ENCODE data around the gene PSMD9. TPM values are rescaled to one million over a fixed set of nuclear protein-coding genes. Genes with fewer than 3 reads are reported as not detected.
"Not testable (repeated sequence)": the region's sequence is repeated elsewhere in the genome, so short reads cannot be mapped to it uniquely, and the experiment has no call there.

Gene PSMD9
- polyA plus RNA-seq, 1 experiment: 130 TPM

DNA sequence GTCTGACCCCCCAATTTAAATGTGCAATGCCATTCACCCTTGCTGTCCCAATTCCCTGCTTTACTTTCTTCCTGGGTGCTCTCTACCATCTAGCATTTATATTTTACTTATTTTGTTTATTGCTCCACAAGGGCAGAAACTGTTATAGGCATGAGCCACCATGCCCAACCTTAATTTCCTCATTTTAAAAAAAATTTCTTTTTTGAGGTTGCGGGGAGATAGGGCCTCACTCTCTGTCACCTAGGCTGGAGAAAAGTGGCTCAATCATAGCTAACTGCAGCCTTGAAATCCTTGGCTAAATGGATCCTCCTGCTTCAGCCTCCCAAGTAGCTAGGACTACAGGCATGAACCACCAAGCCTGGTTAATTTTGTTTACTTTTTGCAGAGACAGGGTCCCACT is 42.9 kb upstream of the PSMD9 start:
- no peaks in the 10 kb centered on the region for H3K36me3 ChIP-seq (ENCODE audit: control insufficient read depth, insufficient read depth, low read length)
- no peaks in the 10 kb centered on the region for H3K27me3 ChIP-seq (ENCODE audit: control insufficient read depth, insufficient read depth, low read length)
- H3K4me3 ChIP-seq (ENCODE audit: low read depth, low read length): no peak overlapping the region
- CTCF ChIA-PET: no interaction called here
- no peak for DNase-seq (ENCODE audit: low read depth)
- TF ChIP-seq, protein P1, sequence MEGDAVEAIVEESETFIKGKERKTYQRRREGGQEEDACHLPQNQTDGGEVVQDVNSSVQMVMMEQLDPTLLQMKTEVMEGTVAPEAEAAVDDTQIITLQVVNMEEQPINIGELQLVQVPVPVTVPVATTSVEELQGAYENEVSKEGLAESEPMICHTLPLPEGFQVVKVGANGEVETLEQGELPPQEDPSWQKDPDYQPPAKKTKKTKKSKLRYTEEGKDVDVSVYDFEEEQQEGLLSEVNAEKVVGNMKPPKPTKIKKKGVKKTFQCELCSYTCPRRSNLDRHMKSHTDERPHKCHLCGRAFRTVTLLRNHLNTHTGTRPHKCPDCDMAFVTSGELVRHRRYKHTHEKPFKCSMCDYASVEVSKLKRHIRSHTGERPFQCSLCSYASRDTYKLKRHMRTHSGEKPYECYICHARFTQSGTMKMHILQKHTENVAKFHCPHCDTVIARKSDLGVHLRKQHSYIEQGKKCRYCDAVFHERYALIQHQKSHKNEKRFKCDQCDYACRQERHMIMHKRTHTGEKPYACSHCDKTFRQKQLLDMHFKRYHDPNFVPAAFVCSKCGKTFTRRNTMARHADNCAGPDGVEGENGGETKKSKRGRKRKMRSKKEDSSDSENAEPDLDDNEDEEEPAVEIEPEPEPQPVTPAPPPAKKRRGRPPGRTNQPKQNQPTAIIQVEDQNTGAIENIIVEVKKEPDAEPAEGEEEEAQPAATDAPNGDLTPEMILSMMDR (IDR thresholded peaks at IDR 0.05; ENCODE audit: insufficient read depth, low read depth, low read length): no peak
- POLR2A ChIA-PET: no interaction called here

DNA sequence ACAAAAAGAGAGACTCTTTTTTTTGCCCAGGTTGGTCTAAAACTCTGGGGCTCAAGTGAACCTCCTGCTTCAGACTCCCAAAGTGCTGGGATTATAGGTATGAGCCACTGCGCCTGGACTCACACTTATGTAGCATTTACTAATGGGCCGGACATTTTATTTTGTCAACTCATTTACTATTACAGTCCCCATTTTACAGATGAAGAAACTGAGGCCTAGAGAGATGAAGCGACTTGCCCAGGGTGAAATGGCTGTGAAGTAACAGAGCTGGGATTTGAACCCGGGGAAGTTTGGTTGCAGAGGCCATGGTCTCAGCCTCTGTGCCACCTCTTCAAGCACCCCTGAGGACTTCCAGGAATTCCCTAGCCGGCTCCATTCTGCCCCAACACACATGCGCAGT is 39.4 kb upstream of the PSMD9 start:
- no peak for DNase-seq (ENCODE audit: low read depth)
- ChIA-PET POLR2A (no interaction called here), CTCF (no interaction called here)
- Histone ChIP-seq H3K36me3 (ENCODE audit: control insufficient read depth, insufficient read depth, low read length) (no peaks in the 10 kb centered on the region), H3K4me3 (ENCODE audit: low read depth, low read length) (no peak overlapping the region), H3K27me3 (ENCODE audit: control insufficient read depth, insufficient read depth, low read length) (no peaks in the 10 kb centered on the region; the same call in 1 of the 2 replicates)
- TF ChIP-seq, protein P1 (IDR thresholded peaks at IDR 0.05; ENCODE audit: insufficient read depth, low read depth, low read length): no peak

DNA sequence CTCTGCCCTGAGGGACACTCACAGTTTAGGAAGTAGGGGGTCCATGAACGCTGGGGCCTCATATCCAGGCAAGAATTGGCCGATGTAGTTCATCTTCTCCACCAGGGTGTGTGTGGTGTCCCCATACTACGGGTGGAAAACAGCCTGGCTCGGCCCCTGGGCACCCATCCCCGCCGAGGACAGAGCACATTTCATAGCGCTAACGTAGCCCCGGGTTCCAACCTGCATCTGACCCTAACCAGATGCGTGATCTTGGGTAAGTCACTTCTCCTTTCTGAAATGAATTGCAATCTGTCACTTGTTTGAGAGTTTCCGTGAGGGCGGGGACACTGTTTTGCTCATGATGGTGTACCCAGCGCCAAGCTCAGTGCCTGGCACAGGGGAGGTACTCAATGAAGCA is 38.9 kb upstream of the PSMD9 start:
- Histone ChIP-seq H3K27me3 (ENCODE audit: control insufficient read depth, insufficient read depth, low read length) (no peaks in the 10 kb centered on the region; the same call in 1 of the 2 replicates), H3K36me3 (ENCODE audit: control insufficient read depth, insufficient read depth, low read length) (no peaks in the 10 kb centered on the region), H3K4me3 (ENCODE audit: low read depth, low read length) (no peak overlapping the region)
- POLR2A ChIA-PET: no interaction called here
- TF ChIP-seq, protein P1 (IDR thresholded peaks at IDR 0.05; ENCODE audit: insufficient read depth, low read depth, low read length): no peak
- CTCF ChIA-PET: no interaction called here
- no peak for DNase-seq (ENCODE audit: low read depth)

DNA sequence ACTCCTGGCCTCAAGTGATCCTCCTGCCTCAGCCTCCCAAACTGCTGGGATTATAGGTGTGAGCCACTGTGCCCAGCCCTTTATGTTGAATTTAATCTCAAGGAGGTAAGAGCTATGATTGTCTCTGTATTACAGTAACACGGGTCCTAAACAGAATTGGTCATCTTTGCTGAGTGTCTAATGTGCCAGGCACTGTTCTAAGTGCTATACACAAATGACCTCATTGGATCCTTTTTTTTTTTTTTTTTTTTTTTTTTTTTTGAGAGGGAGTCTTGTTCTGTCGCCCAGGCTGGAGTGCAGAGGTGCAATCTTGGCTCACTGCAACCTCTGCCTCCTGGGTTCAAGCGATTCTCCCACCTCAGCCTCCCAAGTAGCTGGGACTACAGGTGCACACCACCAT is 36.2 kb upstream of the PSMD9 start:
- CTCF ChIA-PET: interaction anchor here (1.3 kb wide), 1 partner anchor 80 kb away, joined by 3 read pairs; no protein-coding TSS in a partner anchor
- H3K27me3 ChIP-seq (ENCODE audit: control insufficient read depth, insufficient read depth, low read length); H3K4me3 ChIP-seq (ENCODE audit: low read depth, low read length); DNase-seq (ENCODE audit: low read depth); H3K36me3 ChIP-seq (ENCODE audit: control insufficient read depth, insufficient read depth, low read length); POLR2A ChIA-PET: not testable (repeated sequence)

DNA sequence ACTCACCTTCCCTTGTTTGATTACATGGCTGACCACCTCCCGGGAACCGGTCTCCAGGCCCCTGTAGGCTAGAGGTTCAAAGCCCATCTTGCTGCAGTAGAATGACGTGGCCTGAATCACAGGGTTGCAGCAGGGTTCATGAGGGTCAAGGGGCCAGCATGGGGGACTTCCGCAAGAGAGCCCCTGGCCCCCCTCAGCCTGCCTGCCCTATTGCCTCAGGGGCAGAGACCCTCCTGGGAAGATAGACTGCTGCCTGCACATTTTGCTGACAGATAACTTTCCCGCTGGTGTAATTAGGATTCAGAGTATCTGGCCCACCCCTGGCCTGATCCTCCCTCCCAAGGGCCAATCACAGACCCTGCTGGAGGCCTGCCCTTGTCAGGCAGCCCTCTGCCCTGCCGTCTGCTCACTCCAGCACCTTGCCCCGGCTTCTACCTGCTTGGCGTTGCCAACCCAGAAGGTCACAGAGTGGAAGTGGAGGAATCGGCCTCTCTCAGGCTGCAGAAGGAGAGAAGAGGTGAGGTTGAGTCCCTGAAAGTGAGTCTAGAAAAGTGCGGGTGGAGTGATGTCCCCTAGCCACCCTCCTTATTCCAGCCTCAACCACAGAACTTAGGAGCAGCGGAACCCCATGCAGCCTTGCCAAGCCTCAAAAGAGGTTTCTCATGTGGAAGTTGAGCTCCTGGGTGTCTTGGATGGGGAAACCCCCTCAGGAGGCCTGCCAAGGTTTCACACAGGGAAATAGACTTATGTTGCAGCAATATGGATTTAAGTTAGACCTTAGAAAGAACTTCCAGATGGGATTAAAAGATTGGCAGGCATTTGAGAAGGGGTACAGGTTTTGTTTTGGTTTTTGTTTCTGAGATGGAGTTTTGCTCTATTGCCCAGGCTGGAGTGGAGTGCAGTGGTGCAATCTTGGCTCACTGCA is 31.0 kb upstream of the PSMD9 start:
- CTCF ChIA-PET: no interaction called here
- no peak for DNase-seq (ENCODE audit: low read depth)
- Histone ChIP-seq H3K4me3 (ENCODE audit: low read depth, low read length) (no peak overlapping the region), H3K36me3 (ENCODE audit: control insufficient read depth, insufficient read depth, low read length) (no peaks in the 10 kb centered on the region), H3K27me3 (ENCODE audit: control insufficient read depth, insufficient read depth, low read length) (peaks cover 7% of the 10 kb centered on the region)
- POLR2A ChIA-PET: no interaction called here
- TF ChIP-seq, protein P1 (IDR thresholded peaks at IDR 0.05; ENCODE audit: insufficient read depth, low read depth, low read length): no peak

DNA sequence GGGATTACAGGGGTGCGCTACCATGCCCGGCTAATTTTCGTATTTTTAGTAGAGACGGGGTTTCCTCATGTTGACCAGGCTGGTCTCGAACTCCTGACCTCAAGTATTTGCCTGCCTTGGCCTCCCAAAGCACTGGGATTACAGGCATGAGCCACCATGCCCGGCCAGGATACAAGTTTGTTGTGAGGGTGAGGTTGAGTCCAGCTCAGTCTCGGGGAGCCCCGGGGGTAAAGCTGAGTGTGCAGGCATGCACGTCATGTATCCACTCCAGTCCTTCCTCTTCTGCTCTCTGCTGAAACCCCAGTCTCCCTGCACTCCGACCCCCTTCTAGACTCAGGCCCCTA is 30.3 kb upstream of the PSMD9 start:
- ChIA-PET POLR2A (no interaction called here), CTCF (interaction anchor here (0.8 kb wide), 1 partner anchor 25 kb away, joined by 3 read pairs; no protein-coding TSS in a partner anchor)
- no peaks in the 10 kb centered on the region for H3K36me3 ChIP-seq (ENCODE audit: control insufficient read depth, insufficient read depth, low read length)
- no peak for DNase-seq (ENCODE audit: low read depth)
- no peak overlapping the region for H3K4me3 ChIP-seq (ENCODE audit: low read depth, low read length)
- TF ChIP-seq, protein P1 (IDR thresholded peaks at IDR 0.05; ENCODE audit: insufficient read depth, low read depth, low read length): no peak
- H3K27me3 ChIP-seq (ENCODE audit: control insufficient read depth, insufficient read depth, low read length): peaks cover 7% of the 10 kb centered on the region
